Measurements from ENCODE around the gene RPS10. TPM values are rescaled to one million over a fixed set of nuclear protein-coding genes. Genes with fewer than 3 reads are reported as not detected.
"Not testable (repeated sequence)": the region's sequence is repeated elsewhere in the genome, so short reads cannot be mapped to it uniquely, and the experiment has no call there.

Gene RPS10
- total and polyA plus RNA-seq, 2 donors (not counting 1 experiment from before 2014, with no cell fraction given), result 1,649 to 2,883 TPM

- H2AFZ ChIP-seq (ENCODE audit: low read length), result no peak overlapping the region
- H3K79me2 ChIP-seq (ENCODE audit: control insufficient read depth, insufficient read depth, low read length), result peaks cover 39% of the 10 kb centered on the region
- no peak overlapping the region for H3K4me2 ChIP-seq (ENCODE audit: extremely low read depth, insufficient read depth, low read length)
- H3K27ac ChIP-seq (ENCODE audit: insufficient read depth, low read length), result no peak overlapping the region
- peaks cover 1% of the 10 kb centered on the region for H3K4me1 ChIP-seq (ENCODE audit: control insufficient read depth, extremely low read depth, insufficient read depth, low read length)
- no peak overlapping the region for H3K9ac ChIP-seq (ENCODE audit: insufficient read depth, low read length)
- H3K36me3 ChIP-seq (ENCODE audit: control insufficient read depth, insufficient read depth, low read length), result no peaks in the 10 kb centered on the region
- no peak overlapping the region for H3K4me3 ChIP-seq (replicated peaks in 1 of 4; ENCODE audit: control extremely low read depth in 1 of 4, insufficient read depth in 1 of 4, low read depth in 3 of 4, low read length in 4 of 4)
- no peak for TF ChIP-seq CTCF (conservative IDR thresholded peaks at IDR 0.05 in 1 of 2, IDR thresholded peaks at IDR 0.05 in 1 of 2; ENCODE audit: low read depth in 1 of 2, low read length in 2 of 2)
- TF ChIP-seq EZH2 (IDR thresholded peaks at IDR 0.05; ENCODE audit: low read length, missing control alignments), result no peak
- no peaks in the 10 kb centered on the region for H3K27me3 ChIP-seq (ENCODE audit: control insufficient read depth, insufficient read depth, low read length)
- no peaks in the 10 kb centered on the region for H4K20me1 ChIP-seq (ENCODE audit: control insufficient read depth, extremely low read depth, insufficient read depth, low read length)
- no peak for DNase-seq (ENCODE audit: low read depth in 2 of 2)
- H3K9me3 ChIP-seq (ENCODE audit: control insufficient read depth, insufficient read depth, low read depth, low read length), result no peaks in the 10 kb centered on the region
Measured at GRCh38 chr6:34373511-34373910, 52.4 kb downstream of the RPS10 start.

GRCh38 chr6:34371865-34372264, 54.0 kb downstream of the RPS10 start:
- DNase-seq (ENCODE audit: low read depth in 2 of 2); H3K27me3 ChIP-seq (ENCODE audit: control insufficient read depth, insufficient read depth, low read length); H3K4me2 ChIP-seq (ENCODE audit: extremely low read depth, insufficient read depth, low read length); H3K9ac ChIP-seq (ENCODE audit: insufficient read depth, low read length); H3K4me3 ChIP-seq (replicated peaks in 1 of 4; ENCODE audit: control extremely low read depth in 1 of 4, insufficient read depth in 1 of 4, low read depth in 3 of 4, low read length in 4 of 4); H3K27ac ChIP-seq (ENCODE audit: insufficient read depth, low read length); H3K36me3 ChIP-seq (ENCODE audit: control insufficient read depth, insufficient read depth, low read length); H3K4me1 ChIP-seq (ENCODE audit: control insufficient read depth, extremely low read depth, insufficient read depth, low read length); H3K9me3 ChIP-seq (ENCODE audit: control insufficient read depth, insufficient read depth, low read depth, low read length); H4K20me1 ChIP-seq (ENCODE audit: control insufficient read depth, extremely low read depth, insufficient read depth, low read length); H2AFZ ChIP-seq (ENCODE audit: low read length): not testable (repeated sequence)
- peaks cover 27% of the 10 kb centered on the region for H3K79me2 ChIP-seq (ENCODE audit: control insufficient read depth, insufficient read depth, low read length)

DNA sequence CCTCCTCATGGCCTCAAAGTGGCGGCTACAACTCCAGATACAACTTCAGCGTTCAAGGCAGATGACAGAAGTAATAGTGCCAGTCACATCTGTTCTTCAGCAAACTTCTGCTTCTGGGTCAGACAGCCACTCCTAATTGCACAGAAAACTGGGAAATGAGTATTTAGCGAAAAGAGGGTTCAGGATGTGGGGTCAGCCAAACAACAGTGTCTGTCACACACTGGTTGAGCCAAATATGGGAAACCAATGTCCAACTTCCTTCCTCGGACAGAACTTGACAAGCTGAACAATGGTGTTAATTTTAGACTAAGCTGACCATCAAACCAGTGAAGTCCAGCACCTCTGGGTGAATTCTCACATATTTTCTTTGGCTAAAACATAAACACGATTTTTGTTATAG, 55.5 kb downstream of the RPS10 start:
- Histone ChIP-seq H3K36me3 (ENCODE audit: control insufficient read depth, insufficient read depth, low read length) (no peaks in the 10 kb centered on the region), H3K79me2 (ENCODE audit: control insufficient read depth, insufficient read depth, low read length) (peaks cover 22% of the 10 kb centered on the region), H3K4me2 (ENCODE audit: extremely low read depth, insufficient read depth, low read length) (no peak overlapping the region), H2AFZ (ENCODE audit: low read length) (no peak overlapping the region), H3K9ac (ENCODE audit: insufficient read depth, low read length) (no peak overlapping the region), H3K27ac (ENCODE audit: insufficient read depth, low read length) (no peak overlapping the region), H3K4me3 (replicated peaks in 1 of 4; ENCODE audit: control extremely low read depth in 1 of 4, insufficient read depth in 1 of 4, low read depth in 3 of 4, low read length in 4 of 4) (no peak overlapping the region), H3K4me1 (ENCODE audit: control insufficient read depth, extremely low read depth, insufficient read depth, low read length) (no peaks in the 10 kb centered on the region), H4K20me1 (ENCODE audit: control insufficient read depth, extremely low read depth, insufficient read depth, low read length) (no peaks in the 10 kb centered on the region), H3K27me3 (ENCODE audit: control insufficient read depth, insufficient read depth, low read length) (no peaks in the 10 kb centered on the region), H3K9me3 (ENCODE audit: control insufficient read depth, insufficient read depth, low read depth, low read length) (no peaks in the 10 kb centered on the region)
- TF ChIP-seq CTCF (conservative IDR thresholded peaks at IDR 0.05 in 1 of 2, IDR thresholded peaks at IDR 0.05 in 1 of 2; ENCODE audit: low read depth in 1 of 2, low read length in 2 of 2) (no peak), EZH2 (IDR thresholded peaks at IDR 0.05; ENCODE audit: low read length, missing control alignments) (no peak)
- no peak for DNase-seq (ENCODE audit: low read depth in 2 of 2)

Measured in fibroblast of lung (primary cell).